GM23338 (cell line): ENCODE measurements around the gene CCRL2. TPM values are rescaled to one million over a fixed set of nuclear protein-coding genes. Genes with fewer than 3 reads are reported as not detected.

Source experiments
- ATAC-seq: fragments of 200-7000 bp; cut with Tn5 transposase; 3 replicates; pipeline ENCODE4 v1.9.1; 2020
- DNase-seq: peaks from one replicate; pipeline ENCODE4 v3.0.0-alpha.2; 2015; ENCODE audit warnings: low spot score
- H2AFZ ChIP-seq: fragments of 200-600 bp; sonication (generic); 2 replicates; pipeline ENCODE4 v1.8.0; 2016; ENCODE audit warnings: antibody characterized with exemption, mild to moderate bottlenecking, moderate library complexity
- H3F3A ChIP-seq: fragments of 200-600 bp; sonication (generic); replicated peaks from 2 replicates; pipeline ENCODE4 v1.8.0; 2017; ENCODE audit warnings: antibody characterized with exemption, mixed run types, low read depth
- H3K27ac ChIP-seq: fragments of 200-600 bp; sonication (generic); 2 replicates; pipeline ENCODE4 v1.6.1; 2016; ENCODE audit warnings: low read depth
- H3K27me3 ChIP-seq: fragments of 200-600 bp; sonication (generic); 2 replicates; pipeline ENCODE4 v1.8.0; 2016; ENCODE audit warnings: mild to moderate bottlenecking, mixed run types, moderate library complexity; ENCODE audit not compliant: insufficient read depth
- H3K36me3 ChIP-seq: fragments of 200-600 bp; sonication (generic); 2 replicates; pipeline ENCODE4 v1.8.0; 2016; ENCODE audit warnings: mild to moderate bottlenecking; ENCODE audit not compliant: insufficient read depth
- H3K4me1 ChIP-seq: fragments of 200-600 bp; sonication (generic); 2 replicates; pipeline ENCODE4 v1.8.0; 2016; ENCODE audit warnings: mild to moderate bottlenecking, moderate library complexity; ENCODE audit not compliant: insufficient read depth
- H3K4me2 ChIP-seq: fragments of 200-600 bp; sonication (generic); 2 replicates; pipeline ENCODE4 v1.7.1; 2017; ENCODE audit warnings: mixed run types
- H3K4me3 ChIP-seq: fragments of 200-600 bp; sonication (generic); 2 replicates; pipeline ENCODE4 v1.6.1; 2016; ENCODE audit warnings: mixed run types
- H3K79me2 ChIP-seq: fragments of 200-600 bp; sonication (generic); replicated peaks from 2 replicates; pipeline ENCODE4 v1.8.0; 2017; ENCODE audit warnings: mild to moderate bottlenecking; ENCODE audit not compliant: insufficient read depth
- H3K9me2 ChIP-seq: fragments of 200-600 bp; sonication (generic); 2 replicates; pipeline ENCODE4 v1.8.0; 2017; ENCODE audit not compliant: insufficient read depth
- H4K20me1 ChIP-seq: fragments of 200-600 bp; sonication (generic); replicated peaks from 2 replicates; pipeline ENCODE4 v1.8.0; 2017; ENCODE audit warnings: mild to moderate bottlenecking; ENCODE audit not compliant: insufficient read depth
- H3K27ac Mint-ChIP-seq: 2 replicates; pipeline ENCODE4 v1.8.0; 2020; ENCODE audit warnings: inconsistent platforms, mild to moderate bottlenecking, moderate library complexity, mixed read lengths
- H3K27me3 Mint-ChIP-seq: 3 replicates; pipeline ENCODE4 v1.8.0; 2022; ENCODE audit warnings: low read depth, mild to moderate bottlenecking, moderate library complexity, mixed read lengths, inconsistent platforms; ENCODE audit not compliant: insufficient read depth, poor library complexity
- H3K36me3 Mint-ChIP-seq: 3 replicates; pipeline ENCODE4 v1.8.0; 2021; ENCODE audit warnings: low read depth, mild to moderate bottlenecking, inconsistent platforms, moderate library complexity, mixed read lengths
- H3K4me1 Mint-ChIP-seq: 3 replicates; pipeline ENCODE4 v1.8.0; 2020; ENCODE audit warnings: mild to moderate bottlenecking, inconsistent platforms, mixed read lengths
- H3K4me3 Mint-ChIP-seq: 3 replicates; pipeline ENCODE4 v1.8.0; 2021; ENCODE audit warnings: moderate library complexity, mild to moderate bottlenecking, inconsistent platforms, mixed read lengths
- H3K9me3 Mint-ChIP-seq: 3 replicates; pipeline ENCODE4 v1.8.0; 2020; ENCODE audit warnings: moderate library complexity, mild to moderate bottlenecking, inconsistent platforms, mixed read lengths
- CREB1 ChIP-seq: fragments of 250-450 bp; sonication (Bioruptor Pico); IDR thresholded peaks from 2 replicates; pipeline ENCODE4 v1.5.0; 2020; ENCODE audit warnings: low read depth, mild to moderate bottlenecking, moderate library complexity
- CTCF ChIP-seq, 2 experiments: fragments of 200-600 bp in 1 of 2; sonication (generic) in 1 of 2; conservative IDR thresholded peaks; 2 replicates each; pipeline versions ENCODE4 v1.5.1 to v1.6.1; 2016 to 2017; ENCODE audit warnings: antibody characterized with exemption in 2 of 2, low read depth in 2 of 2, mild to moderate bottlenecking in 2 of 2, moderate library complexity in 1 of 2
- EZH2 ChIP-seq: fragments of 200-600 bp; sonication (generic); IDR thresholded peaks from one replicate; pipeline ENCODE4 v1.8.0; 2017; ENCODE audit warnings: antibody characterized with exemption, mild to moderate bottlenecking, low read depth; ENCODE audit not compliant: unreplicated experiment
- EZH2phosphoT487 ChIP-seq: fragments of 200-600 bp; sonication (generic); IDR thresholded peaks from one replicate; pipeline ENCODE4 v1.8.1; 2018; ENCODE audit warnings: antibody characterized with exemption; ENCODE audit not compliant: unreplicated experiment
- JUNB ChIP-seq: IDR thresholded peaks from one replicate; pipeline ENCODE4 v1.6.1; 2016; ENCODE audit warnings: antibody characterized with exemption; ENCODE audit not compliant: unreplicated experiment
- NANOG ChIP-seq: IDR thresholded peaks from 2 replicates; pipeline ENCODE4 v1.6.1; 2016; ENCODE audit warnings: antibody characterized with exemption, borderline replicate concordance
- POLR2AphosphoS5 ChIP-seq: IDR thresholded peaks from 2 replicates; pipeline ENCODE4 v1.6.1; 2016; ENCODE audit warnings: antibody characterized with exemption, low read depth
- STAT1 ChIP-seq: IDR thresholded peaks from one replicate; pipeline ENCODE4 v1.6.1; 2016; ENCODE audit warnings: antibody characterized with exemption; ENCODE audit not compliant: unreplicated experiment
- ZNF114 ChIP-seq: fragments of 250-450 bp; sonication (Bioruptor Pico); IDR thresholded peaks from 2 replicates; pipeline ENCODE4 v1.5.0; 2020; ENCODE audit warnings: mild to moderate bottlenecking, moderate library complexity
- ZNF331 ChIP-seq: fragments of 250-450 bp; sonication (Bioruptor Pico); IDR thresholded peaks from 2 replicates; pipeline ENCODE4 v1.5.0; 2020; ENCODE audit warnings: low read depth, mild to moderate bottlenecking, moderate library complexity
- polyA plus RNA-seq: library from polyadenylated mRNA; unstranded; fragments of >200 nt; fragmentation: Nextera tagmentation; extraction: Ambion mirVana; gene quantifications from 2 replicates; pipeline ENCODE4 v1.2.1, GENCODE V29; 2016
- total RNA-seq: library from RNA; depleted of rRNA; stranded (reverse); fragments of >200 nt; shearing (Covaris generic); gene quantifications from 2 replicates; pipeline ENCODE4 v1.2.3, GENCODE V29; 2014
- TF ChIP-seq, protein P1 (sequence below): IDR thresholded peaks from 2 replicates; pipeline ENCODE4 v1.6.1; 2016; ENCODE audit warnings: antibody characterized with exemption
- TF ChIP-seq, protein P2 (sequence below): fragments of 250-450 bp; sonication (Bioruptor Pico); IDR thresholded peaks from 2 replicates; pipeline ENCODE4 v1.5.0; 2020; ENCODE audit warnings: mild to moderate bottlenecking, moderate library complexity

Gene CCRL2
- total and polyA plus RNA-seq, 2 experiments from 2014 or later = not detected

- peaks cover 9% of the 10 kb centered on the region for H3K9me2 ChIP-seq
- H3K9me3 Mint-ChIP-seq = no peaks in the 10 kb centered on the region; the same call in 2 of the 3 replicates
- H3K27me3 ChIP-seq = no peaks in the 10 kb centered on the region
- H3K4me3 ChIP-seq = no peak overlapping the region
- H2AFZ ChIP-seq = 0 out of 2 replicates have a peak overlapping the region, but pooled peaks have one; percentile 20
- no peaks in the 10 kb centered on the region for H4K20me1 ChIP-seq
- H3K27ac ChIP-seq = no peak overlapping the region
- H3K27ac Mint-ChIP-seq = no peak overlapping the region
- no peaks in the 10 kb centered on the region for H3K36me3 Mint-ChIP-seq
- no peak for ATAC-seq
- DNase-seq = no peak
- no peak overlapping the region for H3K4me2 ChIP-seq
- no peak overlapping the region for H3K4me3 Mint-ChIP-seq
- peaks cover 2% of the 10 kb centered on the region for H3K27me3 Mint-ChIP-seq
- H3K36me3 ChIP-seq = no peaks in the 10 kb centered on the region
- no peaks in the 10 kb centered on the region for H3K4me1 Mint-ChIP-seq
- no peaks in the 10 kb centered on the region for H3F3A ChIP-seq
- no peaks in the 10 kb centered on the region for H3K79me2 ChIP-seq
- TF ChIP-seq EZH2 = no peak
- no peak for TF ChIP-seq CTCF (conservative IDR thresholded peaks at IDR 0.05; ENCODE audit: low read depth in 2 of 2)
- no peak for TF ChIP-seq CREB1 (CRISPR knock-in tag)
- TF ChIP-seq NANOG = no peak
- TF ChIP-seq JUNB = no peak
- no peak for TF ChIP-seq ZNF114 (CRISPR knock-in tag)
- TF ChIP-seq STAT1 = no peak
- no peak for TF ChIP-seq POLR2AphosphoS5
- no peak for TF ChIP-seq EZH2phosphoT487
- TF ChIP-seq, protein P1, sequence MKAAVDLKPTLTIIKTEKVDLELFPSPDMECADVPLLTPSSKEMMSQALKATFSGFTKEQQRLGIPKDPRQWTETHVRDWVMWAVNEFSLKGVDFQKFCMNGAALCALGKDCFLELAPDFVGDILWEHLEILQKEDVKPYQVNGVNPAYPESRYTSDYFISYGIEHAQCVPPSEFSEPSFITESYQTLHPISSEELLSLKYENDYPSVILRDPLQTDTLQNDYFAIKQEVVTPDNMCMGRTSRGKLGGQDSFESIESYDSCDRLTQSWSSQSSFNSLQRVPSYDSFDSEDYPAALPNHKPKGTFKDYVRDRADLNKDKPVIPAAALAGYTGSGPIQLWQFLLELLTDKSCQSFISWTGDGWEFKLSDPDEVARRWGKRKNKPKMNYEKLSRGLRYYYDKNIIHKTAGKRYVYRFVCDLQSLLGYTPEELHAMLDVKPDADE = no peak
- no peak for TF ChIP-seq ZNF331 (CRISPR knock-in tag)
- H3K4me1 ChIP-seq = no peaks in the 10 kb centered on the region
These were observed 45.4 kb upstream of the CCRL2 start for GRCh38 chr3:46361408-46362283.

GRCh38 chr3:46365041-46365440 is 42.0 kb upstream of the CCRL2 start:
- no peak for DNase-seq
- no peak overlapping the region for H3K27ac Mint-ChIP-seq

More at GRCh38 chr3:46365041-46365440, 42.0 kb upstream of the CCRL2 start:
- Mint-ChIP-seq H3K27me3 (peaks cover 2% of the 10 kb centered on the region), H3K9me3 (no peaks in the 10 kb centered on the region), H3K4me1 (no peaks in the 10 kb centered on the region), H3K4me3 (no peak overlapping the region), H3K36me3 (no peaks in the 10 kb centered on the region)
- no peaks in the 10 kb centered on the region for H3K36me3 ChIP-seq
- no peaks in the 10 kb centered on the region for H3K79me2 ChIP-seq
- no peaks in the 10 kb centered on the region for H3K4me1 ChIP-seq
- no peaks in the 10 kb centered on the region for H4K20me1 ChIP-seq
- H3K4me3 ChIP-seq = no peak overlapping the region
- H3F3A ChIP-seq = no peaks in the 10 kb centered on the region
- TF ChIP-seq JUNB (no peak), EZH2 (no peak), NANOG (no peak), ZNF331 (CRISPR knock-in tag) (no peak), EZH2phosphoT487 (no peak), ZNF114 (CRISPR knock-in tag) (no peak)
- TF ChIP-seq, protein P2, sequence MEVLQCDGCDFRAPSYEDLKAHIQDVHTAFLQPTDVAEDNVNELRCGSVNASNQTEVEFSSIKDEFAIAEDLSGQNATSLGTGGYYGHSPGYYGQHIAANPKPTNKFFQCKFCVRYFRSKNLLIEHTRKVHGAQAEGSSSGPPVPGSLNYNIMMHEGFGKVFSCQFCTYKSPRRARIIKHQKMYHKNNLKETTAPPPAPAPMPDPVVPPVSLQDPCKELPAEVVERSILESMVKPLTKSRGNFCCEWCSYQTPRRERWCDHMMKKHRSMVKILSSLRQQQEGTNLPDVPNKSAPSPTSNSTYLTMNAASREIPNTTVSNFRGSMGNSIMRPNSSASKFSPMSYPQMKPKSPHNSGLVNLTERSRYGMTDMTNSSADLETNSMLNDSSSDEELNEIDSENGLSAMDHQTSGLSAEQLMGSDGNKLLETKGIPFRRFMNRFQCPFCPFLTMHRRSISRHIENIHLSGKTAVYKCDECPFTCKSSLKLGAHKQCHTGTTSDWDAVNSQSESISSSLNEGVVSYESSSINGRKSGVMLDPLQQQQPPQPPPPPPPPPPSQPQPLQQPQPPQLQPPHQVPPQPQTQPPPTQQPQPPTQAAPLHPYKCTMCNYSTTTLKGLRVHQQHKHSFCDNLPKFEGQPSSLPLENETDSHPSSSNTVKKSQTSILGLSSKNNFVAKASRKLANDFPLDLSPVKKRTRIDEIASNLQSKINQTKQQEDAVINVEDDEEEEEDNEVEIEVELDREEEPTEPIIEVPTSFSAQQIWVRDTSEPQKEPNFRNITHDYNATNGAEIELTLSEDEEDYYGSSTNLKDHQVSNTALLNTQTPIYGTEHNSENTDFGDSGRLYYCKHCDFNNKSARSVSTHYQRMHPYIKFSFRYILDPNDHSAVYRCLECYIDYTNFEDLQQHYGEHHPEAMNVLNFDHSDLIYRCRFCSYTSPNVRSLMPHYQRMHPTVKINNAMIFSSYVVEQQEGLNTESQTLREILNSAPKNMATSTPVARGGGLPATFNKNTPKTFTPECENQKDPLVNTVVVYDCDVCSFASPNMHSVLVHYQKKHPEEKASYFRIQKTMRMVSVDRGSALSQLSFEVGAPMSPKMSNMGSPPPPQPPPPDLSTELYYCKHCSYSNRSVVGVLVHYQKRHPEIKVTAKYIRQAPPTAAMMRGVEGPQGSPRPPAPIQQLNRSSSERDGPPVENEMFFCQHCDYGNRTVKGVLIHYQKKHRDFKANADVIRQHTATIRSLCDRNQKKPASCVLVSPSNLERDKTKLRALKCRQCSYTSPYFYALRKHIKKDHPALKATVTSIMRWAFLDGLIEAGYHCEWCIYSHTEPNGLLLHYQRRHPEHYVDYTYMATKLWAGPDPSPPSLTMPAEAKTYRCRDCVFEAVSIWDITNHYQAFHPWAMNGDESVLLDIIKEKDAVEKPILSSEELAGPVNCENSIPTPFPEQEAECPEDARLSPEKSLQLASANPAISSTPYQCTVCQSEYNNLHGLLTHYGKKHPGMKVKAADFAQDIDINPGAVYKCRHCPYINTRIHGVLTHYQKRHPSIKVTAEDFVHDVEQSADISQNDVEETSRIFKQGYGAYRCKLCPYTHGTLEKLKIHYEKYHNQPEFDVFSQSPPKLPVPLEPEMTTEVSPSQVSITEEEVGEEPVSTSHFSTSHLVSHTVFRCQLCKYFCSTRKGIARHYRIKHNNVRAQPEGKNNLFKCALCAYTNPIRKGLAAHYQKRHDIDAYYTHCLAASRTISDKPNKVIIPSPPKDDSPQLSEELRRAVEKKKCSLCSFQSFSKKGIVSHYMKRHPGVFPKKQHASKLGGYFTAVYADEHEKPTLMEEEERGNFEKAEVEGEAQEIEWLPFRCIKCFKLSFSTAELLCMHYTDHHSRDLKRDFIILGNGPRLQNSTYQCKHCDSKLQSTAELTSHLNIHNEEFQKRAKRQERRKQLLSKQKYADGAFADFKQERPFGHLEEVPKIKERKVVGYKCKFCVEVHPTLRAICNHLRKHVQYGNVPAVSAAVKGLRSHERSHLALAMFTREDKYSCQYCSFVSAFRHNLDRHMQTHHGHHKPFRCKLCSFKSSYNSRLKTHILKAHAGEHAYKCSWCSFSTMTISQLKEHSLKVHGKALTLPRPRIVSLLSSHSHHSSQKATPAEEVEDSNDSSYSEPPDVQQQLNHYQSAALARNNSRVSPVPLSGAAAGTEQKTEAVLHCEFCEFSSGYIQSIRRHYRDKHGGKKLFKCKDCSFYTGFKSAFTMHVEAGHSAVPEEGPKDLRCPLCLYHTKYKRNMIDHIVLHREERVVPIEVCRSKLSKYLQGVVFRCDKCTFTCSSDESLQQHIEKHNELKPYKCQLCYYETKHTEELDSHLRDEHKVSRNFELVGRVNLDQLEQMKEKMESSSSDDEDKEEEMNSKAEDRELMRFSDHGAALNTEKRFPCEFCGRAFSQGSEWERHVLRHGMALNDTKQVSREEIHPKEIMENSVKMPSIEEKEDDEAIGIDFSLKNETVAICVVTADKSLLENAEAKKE (CRISPR knock-in tag) = no peak
- peaks cover 3% of the 10 kb centered on the region; the same call in 1 of the 2 replicates for H3K9me2 ChIP-seq
- H2AFZ ChIP-seq = no peak overlapping the region
- no peaks in the 10 kb centered on the region for H3K27me3 ChIP-seq
- no peak overlapping the region for H3K27ac ChIP-seq
- ATAC-seq = no peak
- no peak overlapping the region for H3K4me2 ChIP-seq
